Osteoblast (primary cell): ENCODE results near the gene PPP1R13B. TPM values are rescaled to one million over a fixed set of nuclear protein-coding genes. Genes with fewer than 3 reads are reported as not detected.

ENCODE experiments used
- DNase-seq: peaks from one replicate; pipeline ENCODE4 v3.0.0; 2011; ENCODE audit warnings: low spot score, mixed read lengths; ENCODE audit not compliant: insufficient read length; ENCODE audit errors: missing footprints
- H2AFZ ChIP-seq: 2 replicates; pipeline ENCODE4 v1.6.0; 2011; ENCODE audit warnings: mild to moderate bottlenecking, low read length
- H3K27ac ChIP-seq: 2 replicates; pipeline ENCODE4 v1.5.1; 2011; ENCODE audit warnings: mild to moderate bottlenecking, low read depth, low read length, moderate library complexity
- H3K27me3 ChIP-seq: 2 replicates; pipeline ENCODE4 v1.6.0; 2012; ENCODE audit warnings: mild to moderate bottlenecking, control low read depth, inconsistent platforms, low read length, moderate library complexity; ENCODE audit not compliant: insufficient read depth
- H3K36me3 ChIP-seq: 2 replicates; pipeline ENCODE4 v1.5.1; 2011; ENCODE audit warnings: mild to moderate bottlenecking, low read length, control low read depth, moderate library complexity; ENCODE audit not compliant: insufficient read depth
- H3K4me1 ChIP-seq: 2 replicates; pipeline ENCODE4 v1.5.1; 2011; ENCODE audit warnings: mild to moderate bottlenecking, low read length, control low read depth, moderate library complexity; ENCODE audit not compliant: insufficient read depth
- H3K4me2 ChIP-seq: 2 replicates; pipeline ENCODE4 v1.6.0; 2011; ENCODE audit warnings: mild to moderate bottlenecking, low read length; ENCODE audit not compliant: insufficient read depth
- H3K4me3 ChIP-seq: fragments of 200-600 bp; sonication (generic); 3 replicates; pipeline ENCODE4 v1.5.1; 2012; ENCODE audit warnings: mild to moderate bottlenecking, low read length, inconsistent platforms; ENCODE audit not compliant: insufficient read depth
- H3K79me2 ChIP-seq: 2 replicates; pipeline ENCODE4 v1.6.0; 2012; ENCODE audit warnings: mild to moderate bottlenecking, low read length, control low read depth, inconsistent platforms; ENCODE audit not compliant: insufficient read depth
- H3K9me3 ChIP-seq: 2 replicates; pipeline ENCODE4 v1.5.1; 2011; ENCODE audit warnings: low read depth, low read length, control low read depth
- H4K20me1 ChIP-seq: 2 replicates; pipeline ENCODE4 v1.6.0; 2012; ENCODE audit warnings: mild to moderate bottlenecking, low read length, control low read depth; ENCODE audit not compliant: insufficient read depth
- total RNA-seq: library from RNA; depleted of rRNA; stranded (reverse); fragments of >200 nt; gene quantifications from 2 replicates; pipeline ENCODE4 v1.2.3, GENCODE V29; 2012
- TF ChIP-seq, protein P1 (sequence below): IDR thresholded peaks from 2 replicates; pipeline ENCODE4 v1.5.1; 2011; ENCODE audit warnings: mild to moderate bottlenecking, low read depth, low read length, moderate library complexity; ENCODE audit errors: extremely low read depth

Gene PPP1R13B
- total RNA-seq, 1 donor: 3.3 TPM

DNA sequence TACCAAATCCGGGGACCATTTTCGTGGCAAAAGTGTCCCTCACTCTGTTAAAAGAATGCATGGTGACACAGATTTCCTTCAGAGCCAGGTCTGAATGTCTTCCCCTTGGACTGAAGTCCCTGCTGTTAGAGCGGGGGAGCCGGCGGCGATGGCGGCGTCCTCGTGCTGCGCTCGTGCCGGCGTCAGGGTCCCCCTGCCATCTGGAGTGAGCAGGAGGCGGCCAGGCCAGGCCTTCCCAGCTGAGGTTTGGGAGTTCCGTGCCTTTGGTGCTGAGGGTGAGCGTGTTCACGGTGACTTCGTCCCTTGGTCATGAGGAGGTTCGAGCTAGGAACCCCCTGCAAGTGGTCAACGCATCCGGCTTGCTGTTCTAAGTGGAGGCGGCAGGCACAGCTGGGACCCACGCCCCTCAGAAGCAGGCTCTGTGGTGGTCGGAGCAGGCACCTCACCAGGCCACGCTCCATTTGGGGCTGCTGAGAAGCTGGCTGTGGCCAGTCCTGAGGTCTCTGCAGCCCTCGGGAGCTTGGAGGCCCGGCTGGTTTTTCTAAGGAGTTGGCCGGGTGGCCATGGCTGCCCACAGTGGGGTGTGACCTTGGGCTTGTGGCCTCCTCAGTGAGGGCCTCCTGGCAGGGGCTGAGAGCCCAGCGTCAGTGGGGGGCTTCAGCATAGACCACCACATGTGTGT, 122.2 kb downstream of the PPP1R13B start:
- peaks cover 15% of the 10 kb centered on the region for H3K4me1 ChIP-seq
- H3K4me2 ChIP-seq: no peak overlapping the region
- H3K27ac ChIP-seq: no peak overlapping the region
- TF ChIP-seq, protein P1, sequence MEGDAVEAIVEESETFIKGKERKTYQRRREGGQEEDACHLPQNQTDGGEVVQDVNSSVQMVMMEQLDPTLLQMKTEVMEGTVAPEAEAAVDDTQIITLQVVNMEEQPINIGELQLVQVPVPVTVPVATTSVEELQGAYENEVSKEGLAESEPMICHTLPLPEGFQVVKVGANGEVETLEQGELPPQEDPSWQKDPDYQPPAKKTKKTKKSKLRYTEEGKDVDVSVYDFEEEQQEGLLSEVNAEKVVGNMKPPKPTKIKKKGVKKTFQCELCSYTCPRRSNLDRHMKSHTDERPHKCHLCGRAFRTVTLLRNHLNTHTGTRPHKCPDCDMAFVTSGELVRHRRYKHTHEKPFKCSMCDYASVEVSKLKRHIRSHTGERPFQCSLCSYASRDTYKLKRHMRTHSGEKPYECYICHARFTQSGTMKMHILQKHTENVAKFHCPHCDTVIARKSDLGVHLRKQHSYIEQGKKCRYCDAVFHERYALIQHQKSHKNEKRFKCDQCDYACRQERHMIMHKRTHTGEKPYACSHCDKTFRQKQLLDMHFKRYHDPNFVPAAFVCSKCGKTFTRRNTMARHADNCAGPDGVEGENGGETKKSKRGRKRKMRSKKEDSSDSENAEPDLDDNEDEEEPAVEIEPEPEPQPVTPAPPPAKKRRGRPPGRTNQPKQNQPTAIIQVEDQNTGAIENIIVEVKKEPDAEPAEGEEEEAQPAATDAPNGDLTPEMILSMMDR: no peak
- peaks cover 76% of the 10 kb centered on the region for H3K79me2 ChIP-seq
- no peak overlapping the region for H2AFZ ChIP-seq
- H3K9me3 ChIP-seq: no peaks in the 10 kb centered on the region
- no peak overlapping the region for H3K4me3 ChIP-seq
- no peaks in the 10 kb centered on the region for H3K27me3 ChIP-seq
- H3K36me3 ChIP-seq: peaks cover 15% of the 10 kb centered on the region
- H4K20me1 ChIP-seq: peaks cover 38% of the 10 kb centered on the region
- peak; percentile 71 for DNase-seq

DNA sequence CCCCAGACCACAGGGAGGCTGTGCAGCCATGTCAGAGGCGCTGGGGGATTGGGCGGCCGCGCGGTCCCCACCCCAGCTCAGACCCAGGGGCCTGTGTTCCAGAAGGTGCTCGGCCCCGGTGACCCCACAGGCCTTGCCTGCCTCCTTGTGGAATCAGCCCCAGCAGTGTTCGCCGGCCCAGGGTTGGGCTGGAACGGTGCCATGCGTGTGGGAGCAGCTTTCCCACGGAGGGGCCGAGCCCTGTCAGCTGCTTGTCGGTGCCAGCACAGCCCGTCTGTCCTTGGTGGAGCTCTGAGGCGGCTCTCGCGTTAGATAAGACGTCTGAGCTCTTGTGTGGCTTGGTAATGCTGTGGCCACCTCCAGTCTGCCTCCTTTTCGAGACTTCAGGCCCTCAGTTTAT, 123.3 kb downstream of the PPP1R13B start:
- Histone ChIP-seq H2AFZ (no peak overlapping the region), H3K79me2 (peaks cover 85% of the 10 kb centered on the region), H3K4me3 (no peak overlapping the region), H4K20me1 (peaks cover 44% of the 10 kb centered on the region), H3K9me3 (no peaks in the 10 kb centered on the region), H3K27me3 (no peaks in the 10 kb centered on the region), H3K36me3 (peaks cover 5% of the 10 kb centered on the region), H3K4me2 (no peak overlapping the region), H3K27ac (peak overlapping the region; percentile 41), H3K4me1 (peaks cover 15% of the 10 kb centered on the region)
- DNase-seq: peak; percentile 95
- TF ChIP-seq, protein P1: no peak

DNA sequence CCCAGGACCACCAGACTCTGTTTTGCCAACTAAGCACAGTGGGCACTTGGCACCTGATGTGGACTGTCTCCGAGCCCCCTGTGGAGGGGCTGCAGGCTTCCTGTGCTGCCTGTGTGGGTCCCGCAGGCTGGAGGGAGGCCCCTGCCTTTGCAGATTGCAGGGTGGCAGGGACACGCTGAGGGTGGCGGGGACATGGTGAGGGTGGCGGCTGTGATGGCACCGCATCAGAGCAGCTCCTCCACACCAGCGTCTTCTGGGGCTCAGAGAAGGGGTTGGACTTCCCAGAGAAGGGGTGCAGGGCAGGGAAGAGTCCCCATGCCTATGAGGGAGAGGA, 123.7 kb downstream of the PPP1R13B start:
- no peak for DNase-seq
- H3K27me3 ChIP-seq: no peaks in the 10 kb centered on the region
- TF ChIP-seq, protein P1: no peak

DNA sequence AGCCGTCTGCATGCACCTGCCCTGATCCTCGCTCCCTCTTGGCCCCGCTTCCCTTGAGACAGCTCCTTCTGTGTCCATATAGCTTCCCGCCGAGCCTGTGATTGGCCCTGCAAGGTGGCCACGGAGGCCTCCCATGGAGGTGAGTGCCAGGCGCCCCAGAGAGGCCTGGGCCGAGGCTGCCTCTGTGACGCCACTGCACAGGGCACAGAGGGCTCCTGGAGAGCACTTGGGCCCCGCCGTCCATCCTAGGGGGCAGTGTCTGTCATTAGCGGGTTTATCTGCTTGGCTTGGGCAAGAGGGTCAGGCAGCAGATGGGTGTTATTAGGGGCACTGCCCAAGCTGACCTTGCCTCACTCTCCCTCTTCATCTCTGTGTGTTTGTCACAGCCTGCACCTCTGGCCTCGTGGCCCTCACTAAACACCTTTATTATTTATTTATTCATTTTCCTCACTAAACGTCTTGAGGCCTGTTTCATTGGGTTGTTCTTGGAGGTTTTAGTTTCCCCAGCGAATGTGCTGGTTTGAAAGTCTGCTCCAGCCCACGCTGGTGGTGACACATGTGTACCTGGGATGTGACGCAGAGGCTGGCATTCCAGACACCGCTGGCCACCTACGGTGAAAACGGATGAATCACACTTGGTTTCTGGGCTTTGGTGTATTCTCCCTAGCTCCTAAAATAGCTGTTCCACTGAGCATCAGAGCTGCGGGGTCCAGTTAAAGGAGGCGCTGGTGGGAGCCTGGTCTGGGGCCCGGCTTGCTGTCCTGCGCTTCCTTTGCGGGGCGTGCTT, 125.8 kb downstream of the PPP1R13B start:
- peak overlapping the region; percentile 2 for H3K4me2 ChIP-seq
- TF ChIP-seq, protein P1: no peak
- H3K36me3 ChIP-seq: peaks cover 3% of the 10 kb centered on the region
- peaks cover 21% of the 10 kb centered on the region for H3K4me1 ChIP-seq
- H3K27ac ChIP-seq: peak overlapping the region; percentile 69
- H3K79me2 ChIP-seq: peaks cover 95% of the 10 kb centered on the region
- no peak overlapping the region for H2AFZ ChIP-seq
- DNase-seq: peak; percentile 97
- H3K4me3 ChIP-seq: no peak overlapping the region
- H3K27me3 ChIP-seq: no peaks in the 10 kb centered on the region
- peaks cover 61% of the 10 kb centered on the region for H4K20me1 ChIP-seq
- no peaks in the 10 kb centered on the region for H3K9me3 ChIP-seq

More for the DNA sequence above, 123.7 kb downstream of the PPP1R13B start:
- Histone ChIP-seq H3K4me1 (peaks cover 15% of the 10 kb centered on the region), H3K79me2 (peaks cover 89% of the 10 kb centered on the region), H4K20me1 (peaks cover 44% of the 10 kb centered on the region), H3K4me3 (no peak overlapping the region), H3K36me3 (peaks cover 3% of the 10 kb centered on the region), H3K4me2 (no peak overlapping the region), H3K27ac (no peak overlapping the region), H3K9me3 (no peaks in the 10 kb centered on the region), H2AFZ (no peak overlapping the region)
